PC-3 (cell line): Measurements from ENCODE around the gene ZFYVE28.

Experiments used
- CTCF ChIP-seq: fragments of 300-600 bp; sonication (generic); conservative IDR thresholded peaks from 2 replicates; pipeline ENCODE4 v1.5.1; 2017; ENCODE audit warnings: antibody characterized with exemption, low read depth, mild to moderate bottlenecking, low read length
- EZH2 ChIP-seq: fragments of 300-600 bp; sonication (generic); IDR thresholded peaks from one replicate; pipeline ENCODE4 v1.6.1; 2017; ENCODE audit warnings: antibody characterized with exemption, mild to moderate bottlenecking, low read length; ENCODE audit not compliant: unreplicated experiment
- EZH2phosphoT487 ChIP-seq: fragments of 300-600 bp; sonication (generic); IDR thresholded peaks from 2 replicates; pipeline ENCODE4 v1.6.1; 2018; ENCODE audit warnings: mild to moderate bottlenecking, antibody characterized with exemption, low read length, borderline replicate concordance

GRCh38 chr4:2252530-2253091, 165.8 kb downstream of the ZFYVE28 start:
- TF ChIP-seq CTCF (no peak), EZH2 (no peak), EZH2phosphoT487 (no peak)
